Astrocyte (in vitro differentiated cells and primary cell): ENCODE data around the gene CCDC102A.

ENCODE experiments used
- CTCF ChIP-seq: IDR thresholded peaks from 2 replicates; pipeline ENCODE4 v1.5.1; 2011; ENCODE audit warnings: low read depth, mild to moderate bottlenecking, inconsistent platforms, low read length, moderate library complexity; ENCODE audit not compliant: insufficient read depth
- EZH2 ChIP-seq: IDR thresholded peaks from 2 replicates; pipeline ENCODE4 v1.6.1; 2012; ENCODE audit warnings: mild to moderate bottlenecking, low read length, inconsistent platforms; ENCODE audit not compliant: insufficient read depth

DNA sequence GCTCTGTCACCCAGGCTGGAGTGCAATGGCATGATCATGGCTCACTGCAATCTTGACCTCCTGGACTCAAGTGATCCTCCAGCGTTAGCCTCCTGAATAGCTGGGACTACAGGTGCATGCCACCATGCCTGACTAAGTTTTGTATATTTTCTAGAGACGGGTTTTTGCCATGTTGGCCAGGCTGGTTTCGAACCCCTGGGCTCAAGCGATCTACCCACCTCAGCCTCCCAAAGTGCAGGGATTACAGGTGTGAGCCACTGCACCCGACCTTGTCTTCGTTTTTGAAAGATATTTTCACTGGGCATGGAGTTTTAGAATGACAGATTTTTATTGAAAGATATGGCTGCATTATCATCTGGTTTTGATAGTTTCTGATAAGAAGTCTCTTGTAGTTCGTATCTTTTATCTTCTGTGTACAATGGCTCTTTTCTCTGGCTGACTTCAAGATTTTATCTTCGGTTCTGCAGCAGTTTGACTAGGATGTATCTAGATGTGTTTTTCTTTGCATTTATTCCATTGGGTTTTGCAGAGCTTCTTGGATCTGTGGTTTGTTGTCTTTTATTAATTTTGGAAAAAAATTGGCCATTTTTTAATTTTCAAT is 20.7 kb upstream of the CCDC102A start:
- no peak for TF ChIP-seq EZH2
- TF ChIP-seq CTCF, result no peak
